ENCODE measurements around the gene RPS6KA3.
"Not testable (repeated sequence)": the region's sequence is repeated elsewhere in the genome, so short reads cannot be mapped to it uniquely, and the experiment has no call there.

RPS6KA3 gene

GRCh38 chrX:20143561-20143960 is 123.1 kb downstream of the RPS6KA3 start:
- no peak for DNase-seq (ENCODE audit: low spot score)

- no peak for DNase-seq (ENCODE audit: low spot score)
Observed at GRCh38 chrX:20143111-20143510, 123.6 kb downstream of the RPS6KA3 start.

- peak; percentile 94 for DNase-seq (ENCODE audit: low spot score)
Observed at GRCh38 chrX:20141281-20142220, 125.2 kb downstream of the RPS6KA3 start, which contains the start of gene EIF1AX. Gene EIF1AX (minus strand): TSS chrX:20141838. CDS start chrX:20141640, 198 bp downstream.

- no peak for DNase-seq (ENCODE audit: low spot score)
Observed at GRCh38 chrX:20140420-20140819, 126.3 kb downstream of the RPS6KA3 start.

GRCh38 chrX:20139966-20140365 is 126.7 kb downstream of the RPS6KA3 start:
- DNase-seq (ENCODE audit: low spot score): no peak

GRCh38 chrX:20135944-20136343 is 130.8 kb downstream of the RPS6KA3 start:
- no peak for DNase-seq (ENCODE audit: low spot score)

- no peak for DNase-seq (ENCODE audit: low spot score)
Observed at GRCh38 chrX:20132666-20133065, 134.0 kb downstream of the RPS6KA3 start.

- no peak for DNase-seq (ENCODE audit: low spot score)
Observed at GRCh38 chrX:20130357-20130756, 136.4 kb downstream of the RPS6KA3 start.

GRCh38 chrX:20129547-20129946 is 137.2 kb downstream of the RPS6KA3 start:
- DNase-seq (ENCODE audit: low spot score): no peak

- DNase-seq (ENCODE audit: low spot score): peak; percentile 76
Observed at GRCh38 chrX:20128670-20129069, 138.0 kb downstream of the RPS6KA3 start.

GRCh38 chrX:20127440-20127839 is 139.3 kb downstream of the RPS6KA3 start:
- DNase-seq (ENCODE audit: low spot score): not testable (repeated sequence)

GRCh38 chrX:20126833-20127232 is 139.9 kb downstream of the RPS6KA3 start:
- not testable (repeated sequence) for DNase-seq (ENCODE audit: low spot score)

- DNase-seq (ENCODE audit: low spot score): no peak
Observed at GRCh38 chrX:20124964-20125363, 141.7 kb downstream of the RPS6KA3 start.

- DNase-seq (ENCODE audit: low spot score): no peak
Observed at GRCh38 chrX:20118065-20118824, 148.5 kb downstream of the RPS6KA3 start.

- DNase-seq (ENCODE audit: low spot score): no peak
Observed at GRCh38 chrX:20116577-20117240, 150.0 kb downstream of the RPS6KA3 start, which contains the start of gene MAP7D2. Gene MAP7D2 (minus strand): TSS chrX:20116907. CDS start chrX:20116879, 28 bp downstream.

- no peak for DNase-seq (ENCODE audit: low spot score)
Observed at GRCh38 chrX:20116087-20116576, 150.6 kb downstream of the RPS6KA3 start.

GRCh38 chrX:20112022-20112774 is 154.5 kb downstream of the RPS6KA3 start:
- no peak for DNase-seq (ENCODE audit: low spot score)

- DNase-seq (ENCODE audit: low spot score): no peak
Observed at GRCh38 chrX:20111271-20111670, 155.4 kb downstream of the RPS6KA3 start.

- DNase-seq (ENCODE audit: low spot score): no peak
Observed at GRCh38 chrX:20101934-20102581, 164.7 kb downstream of the RPS6KA3 start.

Measured in hematopoietic multipotent progenitor cell treated with erythropoietin and hydrocortisone succinate and interleukin-3 and kit ligand, for 15 days (in vitro differentiated cells).